ENCODE results near the gene RUNX1. TPM values are rescaled to one million over a fixed set of nuclear protein-coding genes. Genes with fewer than 3 reads are reported as not detected.

Gene RUNX1
- total and polyA plus RNA-seq, 4 donors = 23.3 to 100 (median 33.4) TPM

DNA sequence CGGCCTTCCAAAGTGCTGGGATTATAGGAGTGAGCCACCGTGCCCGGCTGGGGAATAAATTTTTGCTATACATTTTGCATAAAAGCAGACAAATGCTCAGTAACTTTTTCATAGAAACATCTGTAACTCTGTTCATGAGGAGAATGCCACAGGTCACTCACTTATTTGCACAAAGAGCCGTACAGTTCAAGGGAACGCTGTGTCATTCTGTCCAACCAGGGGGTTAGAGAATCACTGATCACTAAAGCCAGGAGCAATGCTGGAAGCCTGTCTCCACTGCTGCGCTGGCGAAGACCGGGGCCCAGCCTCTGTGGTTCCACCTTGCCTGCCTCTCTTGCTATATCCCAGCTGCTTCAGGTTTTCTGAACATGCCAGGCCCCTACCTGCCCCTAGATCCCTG, 58.3 kb downstream of the RUNX1 start:
- DNase-seq (no peak), ATAC-seq (ENCODE audit: insufficient read depth, low FRiP score) (no peak)
- 95 to 96% methylated on average over 8 of the region's 8 CpGs for WGBS, 2 donors
- Histone ChIP-seq H3K27me3 (ENCODE audit: control insufficient read depth in 3 of 3, insufficient read depth in 3 of 3, low read length in 2 of 3) (no peaks in the 10 kb centered on the region), H3K27ac (ENCODE audit: low read depth in 1 of 2, low read length in 1 of 2) (no peak overlapping the region), H3K4me1 (ENCODE audit: control insufficient read depth in 5 of 5, insufficient read depth in 5 of 5, low read length in 5 of 5) (peaks cover 0 to 5% (median 0%) of the 10 kb centered on the region in 5 donors), H3K9ac (ENCODE audit: insufficient read depth in 1 of 2, low read length in 2 of 2) (no peak overlapping the region), H3K9me3 (ENCODE audit: control insufficient read depth in 4 of 4, insufficient read depth in 3 of 4, low read length in 3 of 4) (peaks cover 0 to 3% (median 0%) of the 10 kb centered on the region in 4 donors), H3K36me3 (ENCODE audit: control insufficient read depth in 4 of 4, insufficient read depth in 4 of 4, low read length in 4 of 4) (no peaks in the 10 kb centered on the region), H3K4me3 (no peak overlapping the region)
- TF ChIP-seq, protein P1, sequence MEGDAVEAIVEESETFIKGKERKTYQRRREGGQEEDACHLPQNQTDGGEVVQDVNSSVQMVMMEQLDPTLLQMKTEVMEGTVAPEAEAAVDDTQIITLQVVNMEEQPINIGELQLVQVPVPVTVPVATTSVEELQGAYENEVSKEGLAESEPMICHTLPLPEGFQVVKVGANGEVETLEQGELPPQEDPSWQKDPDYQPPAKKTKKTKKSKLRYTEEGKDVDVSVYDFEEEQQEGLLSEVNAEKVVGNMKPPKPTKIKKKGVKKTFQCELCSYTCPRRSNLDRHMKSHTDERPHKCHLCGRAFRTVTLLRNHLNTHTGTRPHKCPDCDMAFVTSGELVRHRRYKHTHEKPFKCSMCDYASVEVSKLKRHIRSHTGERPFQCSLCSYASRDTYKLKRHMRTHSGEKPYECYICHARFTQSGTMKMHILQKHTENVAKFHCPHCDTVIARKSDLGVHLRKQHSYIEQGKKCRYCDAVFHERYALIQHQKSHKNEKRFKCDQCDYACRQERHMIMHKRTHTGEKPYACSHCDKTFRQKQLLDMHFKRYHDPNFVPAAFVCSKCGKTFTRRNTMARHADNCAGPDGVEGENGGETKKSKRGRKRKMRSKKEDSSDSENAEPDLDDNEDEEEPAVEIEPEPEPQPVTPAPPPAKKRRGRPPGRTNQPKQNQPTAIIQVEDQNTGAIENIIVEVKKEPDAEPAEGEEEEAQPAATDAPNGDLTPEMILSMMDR (IDR thresholded peaks at IDR 0.05; ENCODE audit: control extremely low read depth, extremely low read depth) = no peak

DNA sequence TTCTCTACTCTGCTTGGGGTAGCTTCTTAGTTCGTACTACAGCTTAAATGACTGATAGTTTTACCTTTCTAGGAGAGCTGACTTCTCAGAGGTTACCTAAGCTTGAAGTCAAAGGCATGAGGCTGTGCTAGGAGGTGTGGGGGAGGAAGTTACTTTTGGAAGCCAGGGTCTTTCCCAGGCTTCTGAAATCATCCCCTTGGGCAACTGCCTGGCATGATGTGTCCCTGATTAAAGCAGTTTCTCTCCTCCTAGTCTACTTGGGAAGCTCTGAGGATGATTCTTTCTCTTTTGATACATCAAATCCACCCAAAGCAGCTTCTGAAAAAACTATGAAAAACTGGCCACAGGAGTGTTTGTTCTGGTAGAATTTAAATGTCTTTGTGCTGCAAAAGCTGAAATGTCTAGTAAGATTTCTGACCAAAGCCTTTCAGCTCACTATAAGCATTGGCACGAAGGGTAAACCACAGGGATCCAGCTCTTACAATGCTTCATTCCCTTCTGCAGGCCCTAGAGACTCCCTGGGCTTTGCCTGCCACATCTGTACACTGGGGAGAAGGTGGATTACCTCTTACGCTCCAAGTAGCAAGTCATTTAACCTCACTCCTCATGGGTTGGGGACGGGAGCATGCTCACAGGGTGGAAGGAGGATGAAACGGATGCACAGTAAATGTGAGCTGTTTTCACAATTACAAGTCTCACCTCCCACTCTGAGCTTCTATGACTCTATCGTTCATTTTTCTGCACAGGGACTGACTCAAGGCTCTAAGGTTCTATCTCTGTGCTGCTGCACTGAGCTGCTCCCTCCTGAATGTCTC, 59.6 kb downstream of the RUNX1 start:
- no peak for DNase-seq
- no peaks in the 10 kb centered on the region for H3K36me3 ChIP-seq (ENCODE audit: control insufficient read depth in 4 of 4, insufficient read depth in 4 of 4, low read length in 4 of 4)
- H3K27me3 ChIP-seq (ENCODE audit: control insufficient read depth in 3 of 3, insufficient read depth in 3 of 3, low read length in 2 of 3) = no peaks in the 10 kb centered on the region
- H3K27ac ChIP-seq (ENCODE audit: low read depth in 1 of 2, low read length in 1 of 2) = no peak overlapping the region
- peaks cover 0 to 4% (median 0%) of the 10 kb centered on the region in 5 donors for H3K4me1 ChIP-seq (ENCODE audit: control insufficient read depth in 5 of 5, insufficient read depth in 5 of 5, low read length in 5 of 5)
- ATAC-seq (ENCODE audit: insufficient read depth, low FRiP score) = no peak
- H3K9ac ChIP-seq (ENCODE audit: insufficient read depth in 1 of 2, low read length in 2 of 2) = no peak overlapping the region
- H3K4me3 ChIP-seq = no peak overlapping the region
- TF ChIP-seq, protein P1 (IDR thresholded peaks at IDR 0.05; ENCODE audit: control extremely low read depth, extremely low read depth) = no peak
- H3K9me3 ChIP-seq (ENCODE audit: control insufficient read depth in 4 of 4, insufficient read depth in 3 of 4, low read length in 3 of 4) = peaks cover 0 to 3% (median 0%) of the 10 kb centered on the region in 4 donors
- WGBS, 2 donors = 68 to 85% methylated on average over 6 of the region's 6 CpGs

DNA sequence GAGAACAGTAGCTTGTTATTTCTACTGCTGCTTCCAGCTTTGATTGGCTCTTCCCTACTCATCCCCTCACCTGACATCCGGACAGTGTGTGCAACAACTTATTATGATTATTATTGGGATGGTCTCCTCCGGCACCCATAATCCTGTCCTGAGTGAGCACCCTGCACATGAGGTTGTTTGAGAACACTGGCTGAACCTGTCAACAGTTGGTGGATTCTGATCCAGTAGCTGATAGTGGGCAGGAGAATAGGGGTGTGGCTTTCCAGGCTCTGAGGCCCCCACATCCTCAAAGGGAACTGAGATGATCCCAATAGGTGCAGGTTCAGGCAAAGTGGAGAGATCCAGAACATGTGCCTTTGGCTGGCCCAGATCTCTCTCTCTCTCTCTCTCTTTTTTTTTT, 60.5 kb downstream of the RUNX1 start:
- H3K9ac ChIP-seq (ENCODE audit: insufficient read depth in 1 of 2, low read length in 2 of 2) = no peak overlapping the region
- H3K27ac ChIP-seq (ENCODE audit: low read depth in 1 of 2, low read length in 1 of 2) = no peak overlapping the region
- H3K4me1 ChIP-seq (ENCODE audit: control insufficient read depth in 5 of 5, insufficient read depth in 5 of 5, low read length in 5 of 5) = peaks cover 0 to 6% (median 0%) of the 10 kb centered on the region in 5 donors
- H3K9me3 ChIP-seq (ENCODE audit: control insufficient read depth in 4 of 4, insufficient read depth in 3 of 4, low read length in 3 of 4) = peaks cover 0 to 3% (median 0%) of the 10 kb centered on the region in 4 donors
- 93 to 97% methylated on average over 2 of the region's 2 CpGs for WGBS, 2 donors
- H3K36me3 ChIP-seq (ENCODE audit: control insufficient read depth in 4 of 4, insufficient read depth in 4 of 4, low read length in 4 of 4) = no peaks in the 10 kb centered on the region
- H3K27me3 ChIP-seq (ENCODE audit: control insufficient read depth in 3 of 3, insufficient read depth in 3 of 3, low read length in 2 of 3) = no peaks in the 10 kb centered on the region
- H3K4me3 ChIP-seq = no peak overlapping the region
- TF ChIP-seq, protein P1 (IDR thresholded peaks at IDR 0.05; ENCODE audit: control extremely low read depth, extremely low read depth) = no peak
- DNase-seq = no peak
- ATAC-seq (ENCODE audit: insufficient read depth, low FRiP score) = no peak

All from lung (tissue), 12 donors.